HG02588 (cell line): ENCODE data around the gene GCH1.
"Not testable (repeated sequence)": the region's sequence is repeated elsewhere in the genome, so short reads cannot be mapped to it uniquely, and the experiment has no call there.

ENCODE experiments used
- ATAC-seq: cut with Tn5 transposase; IDR thresholded peaks from one replicate; pipeline ENCODE4 v1.9.1; 2021; ENCODE audit warnings: mild to moderate bottlenecking, moderate library complexity; ENCODE audit not compliant: unreplicated experiment

The GCH1 gene

DNA sequence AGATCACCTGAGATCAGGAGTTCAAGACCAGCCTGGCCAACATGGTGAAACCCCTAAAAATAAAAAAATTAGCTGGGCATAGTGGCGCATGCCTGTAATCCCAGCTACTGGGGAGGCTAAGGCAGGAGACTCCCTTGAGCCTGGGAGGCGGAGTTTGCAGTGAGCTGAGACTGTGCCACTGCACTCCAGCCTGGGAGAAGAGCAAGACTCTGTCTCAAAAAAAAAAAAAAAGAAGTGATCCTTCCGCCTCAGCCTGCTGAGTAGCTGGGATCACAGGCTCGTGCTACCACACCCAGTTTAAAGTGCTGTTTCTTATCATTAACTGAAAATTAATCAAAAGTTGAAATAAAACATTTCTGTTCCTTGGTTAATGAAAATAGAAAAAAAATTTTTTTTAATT, 6.3 kb upstream of the GCH1 start:
- not testable (repeated sequence) for ATAC-seq

DNA sequence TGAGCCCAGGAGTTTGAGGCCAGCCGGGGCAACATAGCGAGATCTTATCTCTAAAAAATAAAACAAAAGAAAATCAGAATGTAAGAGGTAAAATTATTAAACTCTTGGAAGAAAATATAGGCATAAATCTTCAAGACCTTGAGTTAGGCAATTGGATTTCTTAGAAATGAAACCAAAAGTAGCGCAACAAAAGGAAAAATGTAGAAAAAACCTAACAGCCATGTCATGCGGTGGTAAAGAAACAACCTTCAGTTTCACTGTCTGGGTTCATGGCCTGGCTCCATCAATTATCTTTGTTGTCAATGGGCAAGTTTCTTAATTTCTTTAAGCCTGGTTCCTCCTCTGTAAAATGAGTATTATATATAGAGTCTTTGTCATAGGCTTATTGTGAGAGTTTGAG, 5.6 kb upstream of the GCH1 start:
- no peak for ATAC-seq

DNA sequence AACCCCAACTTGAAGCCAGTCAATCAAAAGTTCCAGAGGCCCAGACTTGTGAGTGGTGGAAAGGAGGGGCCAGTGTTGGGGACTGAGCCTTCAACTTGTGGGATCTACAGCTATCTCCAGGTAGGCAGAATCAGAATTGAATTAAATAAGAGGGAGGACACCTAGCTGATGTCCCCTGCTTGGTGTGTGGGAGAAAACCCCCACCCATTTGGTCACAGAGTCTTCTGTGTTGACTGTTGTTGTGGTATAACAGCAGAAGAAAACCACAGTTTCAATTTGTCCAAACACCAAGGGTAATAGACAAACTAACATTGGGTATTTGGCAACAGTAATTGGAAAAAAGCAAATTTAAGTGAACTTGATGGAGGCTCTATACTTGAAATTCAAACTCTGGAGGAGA, 3.4 kb upstream of the GCH1 start:
- no peak for ATAC-seq

DNA sequence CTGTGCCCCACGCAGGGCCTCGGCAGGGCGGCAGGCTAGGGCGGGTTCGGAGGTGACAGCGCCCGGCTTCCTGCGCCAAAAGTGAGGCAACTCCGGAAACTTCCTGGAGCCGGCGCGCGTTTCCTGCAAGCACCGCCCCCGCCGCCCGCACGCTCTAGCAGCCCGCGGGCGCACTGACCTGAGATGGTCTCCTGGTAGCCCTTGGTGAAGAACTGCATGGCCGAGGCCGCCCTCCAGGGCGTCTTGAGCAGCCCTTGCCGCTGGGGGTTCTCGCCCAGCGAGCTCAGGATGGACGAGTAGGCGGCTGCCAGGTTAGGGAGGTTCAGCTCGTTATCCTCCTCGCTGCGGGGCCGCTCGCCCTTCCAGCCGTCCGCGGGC, 494 bp downstream of the GCH1 start:
- peak; percentile 44 for ATAC-seq

DNA sequence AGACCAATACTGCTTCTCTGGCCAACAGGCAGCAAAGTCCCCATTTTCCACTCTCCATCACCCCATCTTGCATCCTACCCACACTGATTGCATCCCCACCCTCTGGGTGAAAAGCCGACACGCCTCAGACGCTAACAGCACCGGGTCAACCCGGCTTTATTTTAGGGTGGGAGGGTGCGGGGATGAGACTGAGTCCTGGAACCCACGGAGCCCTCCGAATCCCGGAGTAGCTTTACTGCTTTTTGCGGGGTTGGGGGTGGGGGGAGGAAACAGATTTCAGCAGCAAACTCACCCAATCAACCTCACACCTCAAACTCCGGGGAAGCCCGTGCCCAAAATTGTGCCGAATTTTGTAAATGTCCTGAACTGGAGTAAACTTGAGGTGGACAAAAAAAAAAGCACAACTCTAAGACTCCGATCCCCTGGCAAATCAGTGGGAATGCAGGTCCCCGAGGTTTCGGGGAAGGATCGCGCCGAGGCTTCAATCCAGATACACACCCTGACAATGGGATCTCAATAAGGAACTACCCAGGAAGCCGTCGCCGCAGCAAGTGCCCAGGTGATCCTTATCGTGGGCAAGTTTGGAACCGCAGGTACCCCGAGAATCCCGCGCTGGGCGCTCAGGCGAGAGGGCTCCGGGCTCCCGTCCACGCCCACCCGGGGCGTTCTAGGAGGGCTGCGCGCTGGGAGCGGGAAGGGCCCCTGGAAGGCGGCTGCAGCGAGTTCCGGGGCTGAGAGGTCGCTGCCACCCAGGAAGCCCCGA, 1.1 kb downstream of the GCH1 start:
- no peak for ATAC-seq

DNA sequence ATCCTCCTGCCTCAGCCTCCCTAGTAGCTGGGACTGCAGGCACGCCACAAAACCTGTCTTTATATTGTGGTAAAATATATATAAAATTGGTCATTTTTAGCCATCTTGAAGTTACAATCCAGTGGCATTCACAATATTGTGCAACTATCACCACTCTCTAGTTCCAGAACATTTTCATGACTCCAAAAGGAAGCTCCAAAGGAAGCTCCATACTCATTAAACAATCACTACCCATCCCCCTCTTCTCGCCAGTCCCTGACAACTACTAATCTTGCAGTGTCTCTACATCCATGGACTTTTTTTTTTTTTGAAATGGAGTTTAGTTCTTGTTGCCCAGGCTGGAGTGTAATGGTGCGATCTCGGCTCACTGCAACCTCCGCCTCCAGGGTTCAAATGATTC, 3.1 kb downstream of the GCH1 start:
- ATAC-seq: no peak

DNA sequence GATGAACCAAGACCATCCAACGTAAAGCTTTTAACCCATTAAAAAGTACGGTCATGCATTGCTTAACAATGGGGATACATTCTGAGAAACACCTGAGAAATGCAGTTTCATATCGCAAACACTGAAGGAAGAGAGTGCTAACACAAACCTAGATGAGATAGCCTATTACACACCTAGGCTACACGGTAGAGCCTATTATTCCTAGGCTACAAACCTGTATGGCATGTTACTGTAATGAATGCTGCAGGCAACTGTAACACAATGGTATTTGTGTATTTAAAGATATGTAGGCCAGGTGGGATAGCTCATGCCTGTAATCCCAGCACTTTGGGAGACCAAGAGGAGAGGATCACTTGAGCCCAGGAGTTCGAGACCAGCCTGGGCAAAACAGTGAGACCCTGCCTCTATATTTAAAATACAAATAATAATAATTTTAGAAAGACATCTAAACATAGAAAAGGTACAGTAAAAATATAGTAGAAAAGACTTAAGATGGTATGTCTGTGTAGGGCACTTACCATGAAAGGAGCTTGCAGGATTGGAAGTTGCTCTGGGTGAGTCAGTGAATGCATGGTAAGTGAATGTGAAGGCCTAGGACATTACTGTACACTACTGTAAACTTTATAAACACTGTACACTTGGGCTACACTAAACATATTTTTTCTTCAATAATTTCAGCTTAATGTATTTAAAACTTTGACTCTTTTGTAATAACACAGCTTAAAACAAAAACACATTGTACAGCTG, 4.6 kb downstream of the GCH1 start:
- not testable (repeated sequence) for ATAC-seq

DNA sequence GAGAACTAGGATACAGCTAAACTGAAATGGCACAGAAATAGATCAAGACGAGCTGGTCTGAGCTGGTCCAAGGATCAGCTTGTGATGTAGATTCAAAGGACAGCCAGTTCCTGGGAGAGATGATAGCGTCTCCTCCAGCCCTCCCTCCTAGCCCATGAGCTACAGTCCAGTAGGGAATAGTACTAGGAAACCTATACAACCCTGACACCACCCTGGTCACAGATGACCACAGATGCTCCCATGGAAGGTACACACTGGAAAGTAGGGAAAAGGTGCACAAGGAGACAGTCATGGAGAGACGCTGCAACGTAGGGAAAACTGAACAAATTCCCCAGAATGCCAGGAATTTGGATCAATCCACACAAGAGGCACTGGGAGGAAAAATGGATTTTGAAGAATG, 6.9 kb downstream of the GCH1 start:
- no peak for ATAC-seq

DNA sequence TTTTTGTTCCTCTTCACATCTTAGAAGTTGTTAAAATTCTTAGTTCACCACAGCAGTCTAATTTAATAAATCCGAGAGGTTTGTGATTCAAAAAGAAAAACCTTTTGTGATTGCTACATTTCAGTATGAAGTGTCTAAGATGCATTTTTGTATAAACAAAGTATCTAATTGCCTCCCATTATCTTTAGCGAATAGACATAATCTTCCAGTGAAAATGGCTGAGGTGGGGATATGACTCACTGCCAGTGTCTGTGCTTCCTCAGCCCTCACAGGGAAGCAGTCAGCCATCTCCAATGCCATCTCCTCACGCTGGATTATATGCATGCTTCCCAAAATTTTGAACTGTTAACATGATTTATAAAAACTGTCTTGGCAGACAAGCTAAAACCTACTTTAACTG, 7.6 kb downstream of the GCH1 start:
- no peak for ATAC-seq

DNA sequence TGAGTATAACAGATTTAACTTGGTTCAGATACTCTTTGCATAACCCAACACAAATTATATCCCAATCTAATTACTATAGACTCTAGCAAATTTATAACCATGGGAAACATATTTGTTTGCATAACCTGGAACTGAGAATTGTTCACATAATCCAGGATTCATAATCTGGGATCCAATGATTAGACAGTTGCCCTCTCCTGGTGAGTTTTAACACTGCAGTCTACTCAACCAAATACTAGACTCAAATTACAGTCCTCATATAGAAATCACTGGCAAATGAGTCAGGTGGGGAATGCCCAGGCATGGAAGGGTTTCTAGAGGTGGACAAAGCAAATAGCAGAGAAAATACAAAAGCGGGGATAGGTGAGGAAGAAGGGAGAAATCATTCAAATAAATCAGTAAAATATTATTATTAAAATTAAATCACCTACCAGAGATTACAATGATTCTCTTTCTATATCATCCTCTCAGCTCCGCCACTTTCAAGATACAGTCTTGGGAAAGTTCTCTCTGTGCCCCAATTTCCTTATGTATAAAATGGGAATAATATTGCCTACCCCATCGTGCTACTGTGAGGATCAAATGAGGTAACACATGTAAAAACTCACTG, 9.4 kb downstream of the GCH1 start:
- ATAC-seq: no peak

DNA sequence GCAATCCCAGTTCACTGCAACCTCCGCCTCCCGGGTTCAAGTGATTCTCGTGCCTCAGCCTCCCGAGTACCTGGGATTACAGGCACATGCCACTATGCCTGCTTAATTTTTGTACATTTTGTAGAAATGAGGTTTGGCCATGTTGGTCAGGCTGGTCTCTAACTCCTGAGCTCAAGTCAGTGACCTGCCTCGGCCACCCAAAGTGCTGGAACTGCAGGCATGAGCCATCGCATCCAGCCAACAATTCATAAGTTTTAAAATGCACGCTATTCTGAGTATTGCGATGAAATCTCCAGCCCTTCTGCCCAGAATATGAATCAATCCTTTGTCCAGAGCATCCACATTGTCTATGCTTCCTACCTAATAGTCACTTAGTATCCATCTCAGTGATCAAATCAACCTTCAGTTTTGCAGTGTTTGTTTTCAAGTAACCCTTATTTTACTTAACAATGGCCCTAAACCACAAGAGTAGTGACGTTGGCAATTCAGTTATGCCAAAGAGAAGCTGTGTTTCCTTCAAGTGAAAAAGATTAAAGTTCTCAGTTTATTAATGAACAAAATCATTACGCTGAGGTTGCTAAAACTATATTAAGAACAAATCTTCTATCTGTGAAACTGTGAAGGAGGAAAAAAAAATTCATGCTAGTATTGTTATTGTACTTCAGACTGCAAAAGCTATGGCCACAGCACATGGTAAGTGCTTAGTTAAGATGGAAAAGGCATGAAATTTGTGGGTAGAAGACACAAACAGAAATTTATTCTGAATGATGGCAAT, 11.0 kb downstream of the GCH1 start:
- ATAC-seq: no peak

DNA sequence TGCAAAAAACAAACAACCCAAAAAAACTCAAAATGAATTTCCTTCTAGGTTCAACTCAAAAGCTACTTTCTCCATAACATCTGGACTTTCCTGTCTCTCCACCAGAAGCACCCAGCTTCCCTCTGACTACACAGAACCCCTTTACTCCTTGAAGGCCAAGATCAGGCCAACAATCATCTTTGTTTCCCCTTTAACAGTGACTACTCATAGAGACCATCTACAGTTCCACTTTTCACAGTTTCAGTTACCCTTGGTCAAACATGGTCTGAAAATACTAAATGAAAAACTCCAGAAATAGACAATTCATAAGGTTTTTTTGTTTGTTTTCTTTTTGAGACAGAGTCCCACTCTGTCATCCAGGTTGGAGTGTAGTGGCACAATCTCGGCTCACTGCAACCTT, 11.8 kb downstream of the GCH1 start:
- no peak for ATAC-seq

DNA sequence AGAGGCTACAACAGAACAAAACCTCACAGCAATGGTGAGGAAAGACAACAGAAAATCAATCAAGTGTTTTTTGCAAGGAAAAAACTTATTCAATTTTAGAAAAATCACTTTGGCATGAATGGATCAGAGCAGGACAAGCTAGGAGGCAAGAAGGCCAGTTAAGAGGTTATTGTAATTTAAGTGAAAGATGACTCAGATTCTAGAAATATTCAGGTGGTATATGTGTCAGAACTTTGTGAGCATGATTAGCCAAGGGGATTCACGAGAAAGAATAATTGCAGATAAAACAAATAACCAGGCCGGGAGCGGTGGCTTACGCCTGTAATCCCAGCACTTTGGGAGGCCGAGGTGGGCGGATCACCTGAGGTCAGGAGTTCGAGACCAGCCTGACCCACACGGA, 12.7 kb downstream of the GCH1 start:
- ATAC-seq: no peak

DNA sequence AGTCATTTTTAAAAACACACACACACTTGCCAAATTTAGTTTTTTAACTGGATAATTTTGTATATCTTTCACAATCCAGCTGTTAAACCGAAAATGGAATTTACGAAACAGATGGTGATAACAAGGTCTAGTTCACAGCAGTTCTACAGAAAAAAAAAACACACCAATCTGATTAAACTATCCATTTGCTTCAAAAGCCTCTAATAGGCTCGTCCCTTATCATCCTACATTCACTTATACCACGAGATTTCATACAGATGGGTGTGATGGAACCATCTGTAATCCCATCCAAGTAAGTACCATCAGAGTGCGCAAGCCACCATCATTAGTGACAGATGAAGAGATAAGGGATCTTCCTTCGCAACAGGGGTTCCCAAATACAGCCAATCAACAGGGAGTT, 20.1 kb downstream of the GCH1 start:
- no peak for ATAC-seq

DNA sequence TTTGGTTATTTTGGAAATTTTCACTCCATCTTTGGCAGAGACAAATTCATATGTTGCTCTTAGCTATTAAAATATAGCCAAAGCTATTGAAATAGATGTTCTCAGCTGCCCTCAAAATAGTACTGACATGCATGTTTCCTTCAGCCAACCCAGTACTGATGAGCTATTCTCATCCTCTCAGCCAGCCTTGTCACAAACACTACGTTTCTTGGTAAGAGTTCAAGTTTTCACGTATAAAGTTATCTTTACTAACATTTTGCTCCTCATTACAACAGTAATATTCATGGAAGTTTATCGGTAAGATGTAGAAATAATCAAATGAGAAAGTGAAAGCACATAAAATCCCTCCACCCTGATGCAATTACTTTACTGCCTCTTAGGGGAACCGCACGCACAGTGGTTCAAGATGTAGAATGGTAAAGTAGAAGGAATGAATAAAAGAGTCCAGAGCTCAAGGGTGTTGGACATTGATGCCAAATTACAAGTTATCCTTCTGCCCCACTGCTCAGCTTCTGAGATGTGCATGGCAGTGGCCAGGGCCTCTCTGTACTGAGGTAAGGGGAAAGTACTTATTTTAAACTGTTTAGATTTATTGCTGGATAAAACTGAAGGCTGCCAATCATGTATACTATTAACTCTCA, 20.7 kb downstream of the GCH1 start:
- ATAC-seq: peak; percentile 32

DNA sequence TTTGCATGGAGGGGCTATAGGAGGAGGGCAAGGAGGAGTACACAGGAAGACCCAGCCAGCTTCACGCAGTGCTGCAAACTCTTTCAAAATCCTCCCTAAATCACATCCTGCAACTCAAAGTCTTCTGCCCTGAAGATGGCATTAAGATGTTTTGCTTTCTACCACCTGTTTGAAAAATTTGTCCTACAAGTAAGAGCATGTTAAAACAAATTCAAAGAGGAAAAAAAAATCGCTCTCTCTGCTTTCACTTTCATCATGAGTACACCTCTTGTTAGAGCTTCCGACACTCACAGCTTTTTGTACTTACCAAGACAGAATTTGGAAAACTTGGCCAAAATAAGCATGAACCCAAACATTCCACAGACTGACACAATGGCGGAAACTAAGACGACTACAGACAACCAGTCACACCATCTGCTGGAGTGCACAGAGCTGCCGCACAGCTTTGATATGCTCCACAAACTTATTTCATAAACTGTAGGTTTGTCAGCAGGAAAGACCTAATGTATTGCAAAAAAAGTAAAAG, 21.3 kb downstream of the GCH1 start:
- peak; percentile 68 for ATAC-seq

DNA sequence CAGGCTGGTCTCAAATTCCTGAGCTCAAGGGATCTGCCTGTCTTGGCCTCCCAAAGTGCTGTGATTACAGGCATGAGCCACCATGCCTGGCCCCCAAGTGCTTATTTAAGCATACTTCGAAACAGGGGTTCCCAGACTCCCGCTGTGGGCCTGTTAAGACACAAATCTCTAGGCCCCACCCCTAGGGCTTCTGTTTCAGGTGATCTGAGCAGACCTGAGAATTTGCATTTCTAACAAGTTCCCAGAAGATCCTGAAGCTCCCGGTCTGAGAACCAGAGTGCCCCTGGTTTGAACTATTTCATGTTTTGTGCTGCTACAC, 25.0 kb downstream of the GCH1 start:
- ATAC-seq: no peak

DNA sequence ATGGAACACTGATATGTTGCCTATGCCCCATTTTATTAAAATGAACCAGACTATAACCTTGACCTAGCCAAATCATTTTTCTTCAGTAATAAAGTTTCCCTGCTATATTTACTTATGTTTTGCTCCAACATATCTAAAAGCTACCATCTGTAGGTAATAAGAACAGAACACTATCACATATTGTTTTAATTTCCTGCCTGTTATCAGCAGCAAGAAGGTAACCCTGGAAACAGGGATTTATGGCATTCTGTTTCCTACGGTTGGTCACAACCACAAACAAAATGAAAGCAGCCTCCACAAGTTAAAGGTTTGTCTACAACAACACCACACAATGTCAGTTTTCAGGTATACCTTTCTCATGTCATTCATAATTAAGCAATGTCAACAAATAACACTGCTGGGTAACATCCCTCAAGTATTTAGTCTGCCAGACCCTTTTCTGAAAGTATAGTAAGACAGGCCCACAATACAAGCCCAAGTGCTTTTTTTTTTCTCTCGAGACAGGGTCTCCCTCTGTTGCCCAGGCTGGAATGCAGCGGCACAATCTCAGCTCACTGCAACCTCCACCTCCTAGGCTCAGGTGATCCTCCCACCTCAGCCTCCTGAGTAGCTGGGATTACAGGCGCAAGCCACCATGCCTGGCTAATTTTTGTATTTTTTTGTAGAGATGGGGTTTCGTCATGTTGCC, 25.5 kb downstream of the GCH1 start:
- no peak for ATAC-seq

DNA sequence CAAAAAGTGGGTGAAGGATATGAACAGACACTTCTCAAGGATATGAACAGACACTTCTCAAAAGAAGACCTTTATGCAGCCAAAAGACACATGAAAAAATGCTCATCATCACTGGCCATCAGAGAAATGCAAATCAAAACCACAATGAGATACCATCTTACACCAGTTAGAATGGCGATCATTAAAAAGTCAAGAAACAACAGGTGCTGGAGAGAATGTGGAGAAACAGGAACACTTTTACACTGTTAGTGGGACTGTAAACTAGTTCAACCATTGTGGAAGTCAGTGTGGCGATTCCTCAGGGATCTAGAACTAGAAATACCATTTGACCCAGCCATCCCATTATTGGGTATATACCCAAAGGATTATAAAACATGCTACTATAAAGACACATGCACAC, 27.0 kb downstream of the GCH1 start:
- ATAC-seq: not testable (repeated sequence)
